Measurements from ENCODE around the gene MGMT. TPM values are rescaled to one million over a fixed set of nuclear protein-coding genes. Genes with fewer than 3 reads are reported as not detected.

Gene MGMT
- total and polyA plus RNA-seq, 9 of the 15 experiments (the other 6 are each of a cell fraction or from before 2014, with no cell fraction given), result 0.03 to 0.29 (median 0.11) TPM; not detected in 4

GRCh38 chr10:129654461-129654860 is 187.4 kb downstream of the MGMT start:
- in situ Hi-C loops (cut with MboI), result no loop called here
- Histone ChIP-seq H3K4me1 (replicated peaks in 1 of 2; ENCODE audit: control insufficient read depth in 2 of 2, insufficient read depth in 2 of 2, low read length in 2 of 2) (no peaks in the 10 kb centered on the region), H3K27ac (ENCODE audit: extremely low read depth, low read depth, low read length) (no peak overlapping the region), H3K36me3 (ENCODE audit: control insufficient read depth, insufficient read depth, low read length) (no peaks in the 10 kb centered on the region), H3K9me3 (replicated peaks; ENCODE audit: control insufficient read depth, insufficient read depth, low read depth, low read length) (no peaks in the 10 kb centered on the region), H3K9ac (ENCODE audit: insufficient read depth in 1 of 2, low read depth in 2 of 2, low read length in 2 of 2) (no peak overlapping the region), H3K27me3 (ENCODE audit: control insufficient read depth in 2 of 2, insufficient read depth in 2 of 2, low read length in 2 of 2) (peaks cover 0 to 31% of the 10 kb centered on the region in 2 experiments; a peak in 2 of 5 replicates), H3K4me2 (ENCODE audit: insufficient read depth, low read length) (no peak overlapping the region), H3K79me2 (ENCODE audit: control insufficient read depth, insufficient read depth, low read length) (no peaks in the 10 kb centered on the region), H2AFZ (ENCODE audit: low read depth, low read length) (no peak overlapping the region), H4K20me1 (replicated peaks; ENCODE audit: control insufficient read depth, insufficient read depth, low read length) (no peaks in the 10 kb centered on the region), H3K4me3 (no peak overlapping the region), H3K9me1 (ENCODE audit: control insufficient read depth, insufficient read depth, low read length) (no peaks in the 10 kb centered on the region)
- no TSS peak for BruUV-seq (replicated peaks)
- no peak for DNase-seq (ENCODE audit: extremely low read depth in 1 of 4, low spot score in 3 of 4)
- WGBS (ENCODE audit: insufficient coverage, low coverage, missing lambda C conversion rate), result 0% methylated on average over 5 of the region's 7 CpGs
- CTCF ChIA-PET (ENCODE audit: low intra/inter-chr PET ratio), result no interaction called here
- ATAC-seq, result no peak
- FAIRE-seq, result no peak
- intact Hi-C loops (cut with micrococcal nuclease), result no loop called here
- POLR2A ChIA-PET, result no interaction called here
- TF ChIP-seq DDX20 (tag; IDR thresholded peaks at IDR 0.05; ENCODE audit: low read depth) (no peak), AFF4 (CRISPR knock-in tag; IDR thresholded peaks at IDR 0.05) (no peak), RBM15 (IDR thresholded peaks at IDR 0.05; ENCODE audit: insufficient read depth, low read length) (no peak), ZNF511 (CRISPR knock-in tag; IDR thresholded peaks at IDR 0.05) (no peak), FOXA3 (CRISPR knock-in tag; conservative IDR thresholded peaks at IDR 0.05 in 1 of 2, IDR thresholded peaks at IDR 0.05 in 1 of 2) (no peak), PRDM10 (IDR thresholded peaks at IDR 0.05; ENCODE audit: partially characterized antibody) (no peak), ZNF561 (CRISPR knock-in tag; conservative IDR thresholded peaks at IDR 0.05) (no peak), ATF3 (IDR thresholded peaks at IDR 0.05) (no peak), ATF3 (CRISPR knock-in tag; conservative IDR thresholded peaks at IDR 0.05) (no peak), E4F1 (CRISPR knock-in tag; IDR thresholded peaks at IDR 0.05; ENCODE audit: borderline replicate concordance) (no peak)

Data from K562 (cell line).